Thymus (tissue), 14 donors: ENCODE measurements around the gene HECTD4. TPM values are rescaled to one million over a fixed set of nuclear protein-coding genes. Genes with fewer than 3 reads are reported as not detected.

Source experiments
- DNase-seq, 9 donors: peaks; one replicate each; pipeline ENCODE4 v3.0.0-alpha.2; 2013; ENCODE audit warnings: low spot score in 9 of 9, low read depth in 6 of 9, missing footprints in 1 of 9
- H3K27ac ChIP-seq, 2 donors: one replicate each; pipeline ENCODE4 v1.5.1; 2013; ENCODE audit warnings: control low read depth in 1 of 2, low read depth in 1 of 2, low read length in 1 of 2, mild to moderate bottlenecking in 1 of 2, moderate library complexity in 1 of 2
- H3K27me3 ChIP-seq, 2 donors: one replicate each; pipeline ENCODE4 v1.5.1; 2013; ENCODE audit warnings: low read length in 1 of 2; ENCODE audit not compliant: control insufficient read depth in 2 of 2, insufficient read depth in 1 of 2
- H3K36me3 ChIP-seq, 2 donors: one replicate each; pipeline ENCODE4 v1.5.1; 2013; ENCODE audit warnings: low read length in 1 of 2, mild to moderate bottlenecking in 1 of 2, moderate library complexity in 1 of 2; ENCODE audit not compliant: control insufficient read depth in 2 of 2, insufficient read depth in 2 of 2
- H3K4me1 ChIP-seq, 2 donors: one replicate each; pipeline ENCODE4 v1.5.1; 2013; ENCODE audit warnings: low read length in 2 of 2; ENCODE audit not compliant: control insufficient read depth in 2 of 2, insufficient read depth in 2 of 2
- H3K4me3 ChIP-seq, 2 donors: one replicate each; pipeline ENCODE4 v1.5.1; 2013; ENCODE audit warnings: low read length in 2 of 2, control low read depth in 1 of 2, mild to moderate bottlenecking in 1 of 2
- H3K9me3 ChIP-seq, 2 donors: one replicate each; pipeline ENCODE4 v1.5.1; 2013; ENCODE audit warnings: low read length in 1 of 2, mild to moderate bottlenecking in 1 of 2; ENCODE audit not compliant: control insufficient read depth in 2 of 2, insufficient read depth in 1 of 2
- WGBS: extraction: QIAGEN DNeasy Blood & Tissue Kit; methylation state at CpG from one replicate; pipeline ENCODE4 v1.1.7; 2013; 5-methylcytosine and 5-hydroxymethylcytosine counted together
- long read RNA-seq, 10 donors: transcript quantifications; one replicate each; lab custom pipeline, GENCODE V29; 2026
- polyA plus RNA-seq: library from polyadenylated mRNA; stranded (reverse); fragments of 200-250 nt; gene quantifications from one replicate; pipeline ENCODE4 v1.2.3, GENCODE V29; 2013
- total RNA-seq: library from RNA; stranded (reverse); fragments of 120-200 nt; gene quantifications from one replicate; pipeline ENCODE4 v1.2.4, GENCODE V29; 2013
- donor health status: healthy.

Gene HECTD4
- total RNA-seq (9.6 TPM), polyA plus RNA-seq (19.3 TPM)
- long read RNA-seq, donor 1, result 0 reads
- long read RNA-seq, donor 2, result 0 reads
- long read RNA-seq, donor 3, partial matches to known transcripts, result 0 of 1 reads
- long read RNA-seq, donor 3, other reads (novel, unspliced or antisense), result 0 of 1 reads
- long read RNA-seq, donor 4, result 0 reads
- long read RNA-seq, donor 5, result 0 reads
- long read RNA-seq, donor 6, partial matches to known transcripts, result 5 of 5 reads
- long read RNA-seq, donor 6, other reads (novel, unspliced or antisense), result 0 of 5 reads
- long read RNA-seq, donor 7, result 0 reads
- long read RNA-seq, donor 8, result 0 reads
- long read RNA-seq, donor 9, result 0 reads
- long read RNA-seq, donor 10, result 0 reads

- 35% methylated on average over 106 of the region's 106 CpGs for WGBS
- peak within 1 kb of the TSS; percentile 76 to 87 for H3K4me3 ChIP-seq
- no peaks in the 10 kb centered on the region for H3K27me3 ChIP-seq
- H3K27ac ChIP-seq, result peak within 1 kb of the TSS; percentile 56 to 74
- peak; percentile 47 to 94 (median 83) for DNase-seq
- peaks cover 9 to 12% of the 10 kb centered on the region in 2 donors for H3K4me1 ChIP-seq
- H3K36me3 ChIP-seq, result no peaks in the 10 kb centered on the region
- H3K9me3 ChIP-seq, result no peaks in the 10 kb centered on the region
Observed at GRCh38 chr12:112381883-112382796, at the start of gene HECTD4. TSS of gene HECTD4 (minus strand) at chr12:112382431. CDS start at chr12:112382128, 303 bp downstream.

- Histone ChIP-seq H3K36me3 (no peaks in the 10 kb centered on the region), H3K4me1 (no peaks in the 10 kb centered on the region), H3K27ac (no peak overlapping the region), H3K27me3 (no peaks in the 10 kb centered on the region), H3K9me3 (no peaks in the 10 kb centered on the region), H3K4me3 (no peak overlapping the region)
- no peak for DNase-seq
- 74% methylated on average over 3 of the region's 3 CpGs for WGBS
Observed at GRCh38 chr12:112431965-112432364, 49.7 kb upstream of the HECTD4 start.

DNA sequence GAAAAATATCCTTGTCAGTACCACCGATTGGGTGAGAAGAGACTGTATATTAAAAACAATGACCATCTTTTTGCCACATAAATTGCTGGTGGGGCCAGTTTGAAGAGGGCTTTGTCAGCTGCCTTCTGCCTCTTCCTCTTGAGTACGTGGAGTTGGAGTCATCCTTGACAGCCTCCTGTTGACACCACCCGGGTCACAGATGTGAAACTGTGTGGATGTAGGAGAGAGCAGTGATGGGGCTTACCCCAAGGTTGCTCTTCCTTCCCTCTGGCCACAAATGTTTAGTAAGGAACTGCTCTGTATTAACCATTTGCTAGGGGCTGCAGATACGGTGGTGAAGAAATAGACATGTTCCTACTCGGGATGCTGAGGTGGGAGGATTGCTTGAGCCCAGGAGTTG, 48.7 kb upstream of the HECTD4 start:
- H3K9me3 ChIP-seq, result no peaks in the 10 kb centered on the region
- H3K27me3 ChIP-seq, result no peaks in the 10 kb centered on the region
- no peak overlapping the region for H3K4me3 ChIP-seq
- 71% methylated on average over 5 of the region's 5 CpGs for WGBS
- no peaks in the 10 kb centered on the region for H3K4me1 ChIP-seq
- H3K36me3 ChIP-seq, result no peaks in the 10 kb centered on the region
- DNase-seq, result no peak
- no peak overlapping the region for H3K27ac ChIP-seq

GRCh38 chr12:112427760-112428159, 45.5 kb upstream of the HECTD4 start:
- DNase-seq, result no peak
- H3K36me3 ChIP-seq, result no peaks in the 10 kb centered on the region
- no peak overlapping the region for H3K27ac ChIP-seq
- over 99% methylated on average over 2 of the region's 2 CpGs for WGBS
- H3K9me3 ChIP-seq, result no peaks in the 10 kb centered on the region
- H3K4me3 ChIP-seq, result no peak overlapping the region
- no peaks in the 10 kb centered on the region for H3K4me1 ChIP-seq
- H3K27me3 ChIP-seq, result no peaks in the 10 kb centered on the region

DNA sequence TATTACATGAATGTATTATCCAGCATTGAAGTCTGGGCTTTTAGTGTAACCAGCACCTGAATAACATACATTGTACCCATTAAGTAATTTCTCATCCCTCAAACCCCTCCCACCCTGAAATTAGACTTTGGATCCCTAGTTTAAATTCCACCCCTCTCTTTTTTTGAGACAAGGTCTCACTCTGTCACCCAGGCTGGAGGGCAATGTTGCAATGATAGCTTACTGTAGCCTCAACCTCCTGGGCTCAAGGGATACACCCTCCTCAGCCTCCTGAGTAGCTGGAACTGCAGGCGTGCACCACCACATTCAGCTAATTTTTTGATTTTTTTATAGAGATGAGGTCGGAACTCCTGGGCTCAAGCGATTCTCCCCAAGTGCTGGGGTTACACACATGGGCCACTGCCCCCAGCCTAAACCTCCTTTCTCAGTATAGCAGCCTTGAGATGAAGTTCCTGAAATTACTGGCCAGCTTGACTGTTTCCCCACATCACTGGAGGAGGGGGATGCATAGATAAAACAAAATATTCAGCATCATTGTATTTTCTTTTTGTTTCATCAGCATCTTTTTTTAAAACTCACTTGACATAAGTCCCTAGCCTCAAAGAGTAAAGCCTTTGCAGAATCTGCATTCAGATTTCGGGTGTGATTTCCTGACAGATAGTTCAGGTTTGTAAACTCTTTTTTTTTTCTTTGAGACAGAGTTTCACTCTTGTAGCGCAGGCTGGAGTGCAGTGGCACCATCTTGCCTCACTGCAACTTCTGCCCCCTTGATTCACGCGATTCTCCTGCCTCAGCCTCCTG, 43.6 kb upstream of the HECTD4 start:
- WGBS, result 99% methylated on average over 7 of the region's 7 CpGs
- Histone ChIP-seq H3K27me3 (no peaks in the 10 kb centered on the region), H3K36me3 (no peaks in the 10 kb centered on the region), H3K4me1 (no peaks in the 10 kb centered on the region), H3K9me3 (no peaks in the 10 kb centered on the region), H3K4me3 (no peak overlapping the region), H3K27ac (no peak overlapping the region)
- no peak for DNase-seq

GRCh38 chr12:112424126-112424525, 41.9 kb upstream of the HECTD4 start:
- Histone ChIP-seq H3K4me3 (no peak overlapping the region), H3K27me3 (no peaks in the 10 kb centered on the region), H3K27ac (no peak overlapping the region), H3K9me3 (no peaks in the 10 kb centered on the region), H3K4me1 (peaks cover 0 to 5% of the 10 kb centered on the region in 2 donors), H3K36me3 (no peaks in the 10 kb centered on the region)
- 99% methylated on average over 3 of the region's 3 CpGs for WGBS
- no peak for DNase-seq

- H3K9me3 ChIP-seq, result no peaks in the 10 kb centered on the region
- H3K4me1 ChIP-seq, result peaks cover 0 to 11% of the 10 kb centered on the region in 2 donors
- DNase-seq, result no peak
- H3K27ac ChIP-seq, result no peak overlapping the region
- 94% methylated on average over 5 of the region's 5 CpGs for WGBS
- H3K36me3 ChIP-seq, result no peaks in the 10 kb centered on the region
- H3K27me3 ChIP-seq, result no peaks in the 10 kb centered on the region
- H3K4me3 ChIP-seq, result no peak overlapping the region
Observed at GRCh38 chr12:112422531-112422930, 40.3 kb upstream of the HECTD4 start.

DNA sequence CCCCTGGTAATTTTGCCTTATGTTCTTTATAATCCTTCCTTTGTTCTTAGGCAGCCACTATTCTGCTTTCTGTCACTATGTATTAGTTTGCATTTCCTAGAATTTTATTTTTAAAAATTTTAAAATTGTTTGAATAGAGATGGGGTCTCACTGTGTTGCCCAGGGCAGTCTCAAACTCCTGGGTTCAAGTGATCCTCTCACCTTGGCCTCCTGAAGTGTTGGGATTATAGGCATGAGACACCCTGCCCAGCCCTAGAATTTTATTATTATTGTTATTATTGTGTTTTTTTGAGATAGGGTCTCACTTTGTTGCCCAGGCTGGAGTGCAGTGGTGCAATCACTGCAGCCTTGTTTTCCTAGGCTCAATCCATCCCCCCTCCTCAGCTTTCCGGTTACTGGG, 39.1 kb upstream of the HECTD4 start:
- DNase-seq, result no peak
- Histone ChIP-seq H3K27ac (no peak overlapping the region), H3K4me1 (peaks cover 0 to 11% of the 10 kb centered on the region in 2 donors), H3K36me3 (no peaks in the 10 kb centered on the region), H3K9me3 (no peaks in the 10 kb centered on the region), H3K4me3 (no peak overlapping the region), H3K27me3 (no peaks in the 10 kb centered on the region)
- 100% methylated on average over 1 of the region's 1 CpG for WGBS
